ENCODE measurements around the gene MOK.

DNA sequence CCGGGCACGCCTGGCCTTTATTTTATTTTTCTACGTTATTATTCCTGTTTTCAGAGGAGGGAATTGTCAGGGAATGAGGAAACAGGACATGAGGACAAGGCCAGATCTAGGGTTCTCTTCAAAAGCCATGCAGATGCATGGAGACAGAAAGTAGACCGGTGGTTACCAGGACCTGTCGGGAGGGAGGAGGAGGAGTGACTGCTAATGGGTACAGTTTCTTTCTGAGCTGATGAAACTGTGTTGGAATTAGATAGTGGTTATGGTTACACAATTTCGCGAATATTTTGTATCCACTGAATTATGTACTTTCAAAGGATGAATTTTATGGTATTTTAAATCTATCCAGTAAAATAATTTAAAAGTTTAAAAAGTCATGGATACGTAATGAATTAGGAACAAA lies 25.8 kb upstream of the MOK start:
- TF ChIP-seq POLR2A (IDR thresholded peaks at IDR 0.05): no peak
- TF ChIP-seq, protein P1, sequence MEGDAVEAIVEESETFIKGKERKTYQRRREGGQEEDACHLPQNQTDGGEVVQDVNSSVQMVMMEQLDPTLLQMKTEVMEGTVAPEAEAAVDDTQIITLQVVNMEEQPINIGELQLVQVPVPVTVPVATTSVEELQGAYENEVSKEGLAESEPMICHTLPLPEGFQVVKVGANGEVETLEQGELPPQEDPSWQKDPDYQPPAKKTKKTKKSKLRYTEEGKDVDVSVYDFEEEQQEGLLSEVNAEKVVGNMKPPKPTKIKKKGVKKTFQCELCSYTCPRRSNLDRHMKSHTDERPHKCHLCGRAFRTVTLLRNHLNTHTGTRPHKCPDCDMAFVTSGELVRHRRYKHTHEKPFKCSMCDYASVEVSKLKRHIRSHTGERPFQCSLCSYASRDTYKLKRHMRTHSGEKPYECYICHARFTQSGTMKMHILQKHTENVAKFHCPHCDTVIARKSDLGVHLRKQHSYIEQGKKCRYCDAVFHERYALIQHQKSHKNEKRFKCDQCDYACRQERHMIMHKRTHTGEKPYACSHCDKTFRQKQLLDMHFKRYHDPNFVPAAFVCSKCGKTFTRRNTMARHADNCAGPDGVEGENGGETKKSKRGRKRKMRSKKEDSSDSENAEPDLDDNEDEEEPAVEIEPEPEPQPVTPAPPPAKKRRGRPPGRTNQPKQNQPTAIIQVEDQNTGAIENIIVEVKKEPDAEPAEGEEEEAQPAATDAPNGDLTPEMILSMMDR (IDR thresholded peaks at IDR 0.05): no peak
